D341Med (cell line): ENCODE results near the gene S100A1.
"Not testable (repeated sequence)": the region's sequence is repeated elsewhere in the genome, so short reads cannot be mapped to it uniquely, and the experiment has no call there.

Experiments used
- DNase-seq: peaks from one replicate; pipeline ENCODE4 v3.0.0; 2012; ENCODE audit warnings: low spot score

S100A1 gene

DNA sequence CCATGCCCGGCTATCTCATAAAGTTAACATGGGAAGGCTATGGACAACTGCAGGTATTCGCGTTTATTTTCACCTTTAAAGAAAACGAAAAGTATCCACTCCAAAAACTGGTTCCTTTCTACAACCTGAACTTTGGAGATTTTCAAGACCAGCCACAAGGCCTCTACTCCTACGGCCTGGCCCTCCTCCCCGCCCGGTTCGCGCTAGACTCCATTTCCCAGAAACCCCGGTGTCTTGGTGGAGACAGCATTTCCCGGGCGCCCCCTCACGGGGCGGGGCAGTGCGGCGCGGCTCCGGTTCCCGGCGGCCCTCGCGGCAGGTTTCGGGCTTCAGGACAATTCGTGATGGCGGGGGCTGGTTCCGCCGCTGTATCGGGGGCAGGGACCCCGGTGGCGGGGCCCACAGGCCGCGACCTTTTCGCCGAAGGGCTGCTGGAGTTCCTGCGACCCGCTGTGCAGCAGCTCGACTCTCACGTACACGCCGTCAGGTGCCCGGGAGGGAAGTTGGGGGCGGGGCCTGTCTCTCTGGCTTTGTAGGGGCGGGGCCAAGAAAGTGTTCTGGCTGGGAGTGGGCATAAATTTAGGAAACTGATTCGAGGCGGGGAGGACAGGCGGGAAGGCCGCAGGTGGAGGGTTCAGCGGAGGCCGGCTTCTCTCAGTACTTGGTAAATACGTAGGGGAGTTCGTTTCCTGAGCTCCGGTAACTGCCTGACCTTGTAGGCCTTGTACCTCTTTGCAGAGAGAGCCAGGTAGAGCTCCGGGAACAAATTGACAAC lies 30.4 kb downstream of the S100A1 start, which contains the start of gene SNAPIN:
Gene SNAPIN (plus strand): TSS at position 304 of the 775 bp plus-strand sequence. CDS start 41 bp downstream, at position 345.
- peak; percentile 97 for DNase-seq

DNA sequence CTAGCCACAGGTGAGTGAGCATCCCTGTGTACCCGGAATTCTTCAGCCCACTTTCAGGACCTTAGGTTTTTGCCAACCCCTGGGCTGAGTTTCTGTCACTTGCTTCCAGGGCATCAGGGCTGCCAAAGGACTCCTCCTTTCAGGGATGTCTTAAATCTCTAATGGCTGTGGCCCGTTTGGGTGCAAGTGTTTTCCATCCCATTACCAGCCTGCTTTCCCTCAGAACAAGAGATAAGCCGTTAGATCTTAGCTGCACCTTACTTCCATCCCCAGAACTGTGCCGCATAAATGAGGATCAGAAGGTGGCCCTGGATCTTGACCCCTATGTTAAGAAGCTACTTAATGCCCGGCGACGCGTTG lies 30.9 kb downstream of the S100A1 start:
- no peak for DNase-seq

DNA sequence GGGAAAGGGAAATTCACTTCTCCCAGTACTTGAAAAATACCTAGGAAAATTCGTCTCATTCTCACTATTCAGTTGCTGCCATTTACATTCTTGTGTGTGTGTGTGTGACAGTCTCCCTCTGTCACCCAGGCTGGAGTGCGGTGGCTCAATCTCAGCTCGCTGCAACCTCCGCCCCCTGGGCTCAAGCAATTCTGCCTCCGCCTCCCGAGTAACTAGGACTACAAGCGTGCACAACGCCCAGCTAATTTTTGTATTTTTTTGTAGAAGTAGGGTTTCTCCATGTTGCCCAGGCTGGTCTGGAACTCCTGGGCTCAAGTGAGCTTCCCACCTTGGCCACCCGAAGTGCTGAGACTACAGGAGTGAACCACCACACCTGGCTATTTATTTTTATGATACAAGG lies 31.4 kb downstream of the S100A1 start:
- no peak for DNase-seq

DNA sequence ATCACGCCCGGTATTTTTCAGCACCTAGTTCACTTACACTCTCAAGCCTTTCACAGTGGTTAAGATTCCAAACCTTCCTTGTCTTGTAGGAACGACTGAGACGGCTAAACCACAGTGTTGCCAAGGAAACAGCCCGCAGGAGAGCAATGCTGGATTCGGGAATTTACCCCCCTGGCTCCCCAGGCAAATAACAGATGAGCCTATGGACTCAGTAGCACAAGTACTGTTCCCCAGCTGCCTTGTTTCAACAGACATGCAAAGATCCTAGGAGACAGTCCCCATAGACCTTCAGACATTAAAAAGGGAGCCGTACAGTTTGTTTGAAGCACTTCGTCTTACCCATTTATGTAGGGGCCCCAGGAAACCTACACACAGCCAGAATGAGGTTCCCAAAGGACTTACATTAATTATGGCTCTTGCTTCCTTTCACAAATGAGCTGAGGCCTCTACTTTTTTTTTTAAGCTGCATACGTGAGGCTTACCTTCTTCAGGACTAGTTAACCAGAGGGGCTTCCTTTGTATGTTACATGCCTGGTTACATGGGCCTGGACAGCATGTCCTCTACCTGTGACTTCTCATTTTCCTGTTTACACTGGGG lies 33.0 kb downstream of the S100A1 start:
- no peak for DNase-seq

DNA sequence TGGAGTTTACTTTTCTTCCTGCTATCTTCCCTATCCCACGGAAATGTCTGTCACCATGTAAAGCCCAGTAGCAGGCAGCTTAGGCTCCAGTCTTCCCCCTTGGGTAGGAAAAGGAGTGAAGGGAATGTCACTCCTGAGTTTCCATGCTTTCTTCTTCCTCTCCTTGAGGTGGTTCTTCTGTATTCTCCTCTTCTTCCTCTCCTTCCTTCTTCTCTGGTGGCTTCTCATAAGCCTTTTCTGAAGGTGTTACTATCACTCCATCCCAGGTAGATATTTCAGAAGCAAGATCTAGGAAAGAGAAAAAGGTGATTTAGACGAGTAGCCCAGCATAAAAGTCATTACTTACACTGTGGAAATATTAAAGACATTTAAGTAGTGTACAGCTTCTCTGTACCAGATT lies 34.0 kb downstream of the S100A1 start:
- no peak for DNase-seq

DNA sequence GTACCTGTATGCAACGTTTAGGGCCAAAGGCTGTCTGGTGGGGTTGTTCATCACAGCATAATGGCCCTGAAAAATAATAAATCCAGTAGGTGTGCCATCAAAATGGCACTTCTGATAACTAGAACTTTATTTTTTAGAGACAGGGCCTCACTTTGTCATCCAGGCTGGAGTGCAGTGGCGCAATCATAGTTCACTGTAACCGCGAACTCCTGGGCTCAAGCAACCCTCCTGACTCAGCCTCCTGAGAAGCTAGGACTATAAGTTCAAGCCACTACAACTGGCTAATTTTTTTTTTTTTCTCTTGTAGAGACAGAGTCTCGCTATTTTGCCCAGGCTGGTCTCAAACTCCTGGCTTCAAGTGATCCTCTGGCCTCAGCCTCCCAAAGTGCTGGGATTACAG lies 35.0 kb downstream of the S100A1 start:
- DNase-seq, result no peak

DNA sequence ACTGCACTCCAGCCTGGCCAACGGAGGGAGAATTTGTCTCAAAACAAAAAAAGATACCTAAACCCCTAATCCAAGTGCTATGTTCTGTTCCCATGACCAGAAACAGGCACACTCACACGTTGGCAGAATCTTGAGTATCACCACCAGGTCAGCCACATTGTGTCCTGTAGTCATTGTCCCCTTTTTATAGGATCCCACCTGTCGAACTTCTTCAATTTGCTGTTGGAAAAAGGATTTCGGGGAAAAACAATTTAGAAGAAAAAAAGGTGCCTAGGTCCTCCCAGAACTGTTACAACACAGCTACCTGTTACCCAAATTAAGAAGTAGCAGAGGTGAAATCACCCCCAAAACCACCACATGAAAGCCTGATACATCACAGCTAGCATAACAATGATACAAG lies 39.2 kb downstream of the S100A1 start:
- DNase-seq, result no peak

DNA sequence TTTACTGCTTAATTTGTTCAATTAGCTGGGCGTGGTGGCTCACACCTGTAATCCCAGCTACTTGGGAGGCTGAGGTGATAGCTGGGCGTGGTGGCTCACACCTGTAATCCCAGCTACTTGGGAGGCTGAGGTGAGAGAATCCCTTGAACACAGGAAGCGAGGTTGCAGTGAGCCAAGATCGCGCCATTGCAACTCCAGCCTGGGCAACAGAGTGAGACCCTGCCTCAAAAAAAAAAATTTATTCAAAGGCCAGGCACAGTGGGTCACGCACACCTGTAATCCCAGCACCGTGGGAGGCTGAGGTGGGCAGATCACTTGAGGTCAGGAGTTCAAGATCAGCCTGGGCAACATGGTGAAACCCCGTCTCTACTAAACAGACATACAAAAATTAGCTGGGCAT lies 40.4 kb downstream of the S100A1 start:
- not testable (repeated sequence) for DNase-seq

DNA sequence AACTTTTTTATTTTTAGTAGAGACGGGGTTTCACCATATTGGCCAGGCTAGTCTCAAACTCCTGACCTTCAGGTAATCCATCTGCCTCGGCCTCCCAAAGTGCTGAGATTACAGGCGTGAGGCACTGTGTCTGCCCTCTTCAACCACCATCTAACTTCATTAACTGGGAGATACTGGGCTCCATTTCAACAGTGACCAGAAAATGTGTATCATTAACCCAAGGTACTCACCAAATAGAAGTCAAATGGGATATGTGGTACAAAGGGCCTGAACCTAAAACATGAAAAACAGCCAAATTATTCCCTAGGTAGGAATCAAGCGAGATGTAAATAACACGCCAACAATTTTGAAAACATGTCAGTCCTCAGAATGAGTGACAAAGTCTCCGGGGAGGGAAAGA lies 41.4 kb downstream of the S100A1 start:
- no peak for DNase-seq

DNA sequence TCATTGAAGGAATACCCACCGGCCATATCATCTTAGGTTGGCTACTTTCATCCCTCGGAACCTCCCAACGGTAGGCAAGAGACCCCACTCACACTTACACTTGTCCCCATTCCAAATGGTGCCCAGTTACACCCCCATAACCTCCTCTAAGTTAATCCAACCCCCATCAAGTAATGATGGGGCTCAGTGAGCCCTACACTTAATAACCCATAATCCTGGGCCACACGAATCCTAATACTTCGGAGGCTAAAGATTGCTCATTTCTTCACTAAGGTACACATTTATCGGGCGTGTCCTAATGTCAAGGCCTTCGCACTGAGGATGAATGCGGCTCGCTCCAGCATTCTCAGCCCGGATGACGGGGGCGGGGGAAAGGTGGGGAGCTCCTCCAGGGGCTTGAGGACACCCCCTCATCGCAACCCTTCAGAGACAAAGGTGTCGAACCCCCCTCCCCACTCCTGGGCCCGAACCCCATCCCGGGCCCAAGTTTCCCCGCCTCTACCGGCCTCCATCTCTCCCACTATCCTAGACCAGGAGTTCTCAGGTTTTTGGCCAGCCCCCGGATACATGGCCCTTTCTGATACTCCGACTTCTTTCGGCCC lies 42.1 kb downstream of the S100A1 start:
- DNase-seq, result peak; percentile 15

DNA sequence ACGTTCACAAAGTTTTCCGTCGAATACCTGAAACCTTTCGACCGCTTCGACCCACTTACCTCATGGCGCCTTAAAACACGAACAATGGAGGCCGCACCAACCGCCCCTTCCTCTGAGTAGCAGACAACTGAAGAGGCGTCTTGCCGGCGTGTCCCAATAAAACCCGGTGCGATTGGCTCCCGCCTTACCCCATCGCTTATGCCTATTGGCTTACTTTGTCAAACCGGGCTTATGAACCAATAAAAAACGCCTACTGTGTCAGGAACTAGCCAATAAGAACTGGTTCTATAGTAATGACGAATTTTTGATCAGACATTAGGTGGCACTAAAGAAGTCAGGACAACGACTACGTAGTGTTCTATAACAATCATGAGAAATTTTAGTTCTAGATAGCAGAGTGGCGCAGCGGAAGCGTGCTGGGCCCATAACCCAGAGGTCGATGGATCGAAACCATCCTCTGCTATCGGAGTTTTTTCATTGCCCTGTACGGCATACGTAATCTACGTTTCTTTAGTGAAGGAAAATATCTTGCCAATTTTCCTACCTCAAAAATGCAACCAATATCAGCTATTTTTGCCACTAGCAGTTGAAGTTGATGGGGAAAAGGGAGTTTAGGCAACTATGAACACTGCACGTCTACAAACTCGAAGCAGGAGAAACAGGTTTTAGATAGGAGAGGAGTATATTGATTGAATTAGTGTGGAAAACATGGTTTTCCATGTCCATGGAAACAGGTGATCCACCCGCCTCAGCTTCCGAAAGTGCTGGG lies 42.8 kb downstream of the S100A1 start, which contains the start of gene ILF2:
Gene ILF2 (minus strand): TSS at position 135 of the 769 bp plus-strand sequence. CDS start 71 bp downstream, at position 64.
- DNase-seq, result peak; percentile 98

DNA sequence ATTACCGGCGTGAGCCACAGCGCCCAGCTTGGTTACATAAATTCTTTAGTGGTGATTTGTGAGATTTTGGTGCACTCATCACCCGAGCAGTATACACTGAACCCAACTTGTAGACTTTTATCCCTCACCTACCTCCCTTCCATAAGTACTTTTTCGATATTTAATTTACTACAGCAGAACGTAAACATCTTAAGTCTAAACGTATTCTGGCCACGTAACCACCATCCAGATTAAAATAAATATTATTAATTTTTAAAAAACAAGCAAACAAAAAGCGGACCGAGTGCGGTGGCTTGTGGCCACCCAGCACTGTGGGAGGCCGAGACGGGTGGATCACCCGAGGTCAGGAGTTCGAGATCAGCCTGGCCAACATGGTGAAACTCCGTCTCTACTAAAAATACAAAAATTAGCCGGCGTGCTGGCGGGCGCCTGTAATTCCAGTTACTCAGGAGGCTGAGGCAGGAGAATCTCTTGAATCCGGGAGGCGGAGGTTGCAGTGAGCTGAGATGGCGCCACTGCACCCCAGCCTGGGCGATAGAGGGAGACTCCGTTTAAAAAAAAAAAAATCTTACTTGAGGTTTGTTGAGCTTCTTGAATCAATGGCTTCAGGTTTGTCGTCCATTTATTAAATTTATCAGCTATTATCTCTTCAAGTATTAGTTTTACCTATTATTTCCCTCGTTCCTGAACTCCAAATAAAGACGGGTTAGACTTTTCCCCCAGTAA lies 43.6 kb downstream of the S100A1 start:
- DNase-seq, result peak; percentile 27

DNA sequence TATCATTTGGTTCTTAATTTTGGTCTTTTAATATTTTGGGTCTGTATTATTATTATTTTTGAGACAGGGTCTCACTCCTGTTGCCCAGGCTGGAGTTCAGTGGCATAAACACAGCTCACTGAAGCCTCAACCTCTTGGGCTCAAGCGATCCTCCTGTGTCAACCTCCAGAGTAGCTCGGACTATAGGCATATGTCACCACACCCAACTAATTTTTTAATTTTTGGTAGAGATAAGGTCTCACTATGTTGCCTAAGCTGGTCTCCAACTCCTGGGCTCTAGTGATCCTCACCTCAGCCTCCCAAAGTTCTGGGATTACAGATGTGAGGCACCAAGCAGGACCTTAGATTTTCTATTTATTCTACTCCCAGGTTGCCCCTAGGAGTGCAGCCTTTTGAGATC lies 45.3 kb downstream of the S100A1 start:
- DNase-seq, result no peak

DNA sequence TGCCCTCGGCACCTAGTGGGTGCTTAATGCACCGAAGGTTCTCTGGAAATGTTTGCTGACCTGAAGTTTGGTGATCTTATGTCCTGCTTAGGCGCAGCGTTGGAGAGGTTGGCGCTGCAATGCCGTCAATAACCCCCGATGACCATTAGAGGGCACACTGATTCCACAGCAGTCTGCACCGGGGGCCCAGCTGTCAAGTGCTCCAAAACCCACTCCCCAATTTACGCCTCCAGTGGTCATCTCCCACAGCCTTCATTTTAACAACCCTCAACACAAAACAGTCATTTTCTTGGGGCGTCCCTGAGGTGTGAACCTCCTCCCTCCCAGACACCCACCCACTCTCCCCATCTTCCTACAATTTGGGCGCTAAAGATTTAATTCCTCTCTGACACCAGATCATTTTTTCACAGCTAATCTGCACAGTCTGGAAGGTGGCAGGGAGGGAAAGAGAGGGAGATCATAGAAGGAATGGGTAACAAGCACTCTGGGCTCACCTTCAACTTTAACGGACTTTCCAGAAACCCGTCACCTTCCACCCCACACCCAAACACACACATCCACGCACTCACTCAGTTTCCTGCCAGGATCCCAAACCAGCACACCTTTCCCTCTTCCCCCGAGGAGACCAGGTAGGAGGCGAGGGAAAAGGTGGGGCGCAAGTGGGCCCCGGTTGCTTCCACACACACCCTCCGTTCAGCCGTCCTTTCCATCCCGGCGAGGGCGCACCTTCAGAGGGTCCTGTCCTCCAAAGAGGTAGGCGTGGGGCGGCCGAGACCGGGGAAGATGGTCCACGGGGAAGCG lies 49.7 kb downstream of the S100A1 start:
- peak; percentile 86 for DNase-seq

DNA sequence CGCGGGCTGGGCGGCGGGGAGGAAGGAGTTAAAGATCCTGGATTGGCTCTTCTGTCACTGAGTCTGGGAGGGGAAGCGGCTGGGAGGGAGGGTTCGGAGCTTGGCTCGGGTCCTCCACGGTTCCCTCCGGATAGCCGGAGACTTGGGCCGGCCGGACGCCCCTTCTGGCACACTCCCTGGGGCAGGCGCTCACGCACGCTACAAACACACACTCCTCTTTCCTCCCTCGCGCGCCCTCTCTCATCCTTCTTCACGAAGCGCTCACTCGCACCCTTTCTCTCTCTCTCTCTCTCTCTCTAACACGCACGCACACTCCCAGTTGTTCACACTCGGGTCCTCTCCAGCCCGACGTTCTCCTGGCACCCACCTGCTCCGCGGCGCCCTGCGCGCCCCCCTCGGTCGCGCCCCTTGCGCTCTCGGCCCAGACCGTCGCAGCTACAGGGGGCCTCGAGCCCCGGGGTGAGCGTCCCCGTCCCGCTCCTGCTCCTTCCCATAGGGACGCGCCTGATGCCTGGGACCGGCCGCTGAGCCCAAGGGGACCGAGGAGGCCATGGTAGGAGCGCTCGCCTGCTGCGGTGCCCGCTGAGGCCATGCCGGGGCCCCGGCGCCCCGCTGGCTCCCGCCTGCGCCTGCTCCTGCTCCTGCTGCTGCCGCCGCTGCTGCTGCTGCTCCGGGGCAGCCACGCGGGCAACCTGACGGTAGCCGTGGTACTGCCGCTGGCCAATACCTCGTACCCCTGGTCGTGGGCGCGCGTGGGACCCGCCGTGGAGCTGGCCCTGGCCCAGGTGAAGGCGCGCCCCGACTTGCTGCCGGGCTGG lies 50.5 kb downstream of the S100A1 start, which contains the start of gene NPR1:
Gene NPR1 (plus strand): TSS at position 170 of the 818 bp plus-strand sequence. CDS start 421 bp downstream, at position 591.
- DNase-seq, result peak; percentile 85

DNA sequence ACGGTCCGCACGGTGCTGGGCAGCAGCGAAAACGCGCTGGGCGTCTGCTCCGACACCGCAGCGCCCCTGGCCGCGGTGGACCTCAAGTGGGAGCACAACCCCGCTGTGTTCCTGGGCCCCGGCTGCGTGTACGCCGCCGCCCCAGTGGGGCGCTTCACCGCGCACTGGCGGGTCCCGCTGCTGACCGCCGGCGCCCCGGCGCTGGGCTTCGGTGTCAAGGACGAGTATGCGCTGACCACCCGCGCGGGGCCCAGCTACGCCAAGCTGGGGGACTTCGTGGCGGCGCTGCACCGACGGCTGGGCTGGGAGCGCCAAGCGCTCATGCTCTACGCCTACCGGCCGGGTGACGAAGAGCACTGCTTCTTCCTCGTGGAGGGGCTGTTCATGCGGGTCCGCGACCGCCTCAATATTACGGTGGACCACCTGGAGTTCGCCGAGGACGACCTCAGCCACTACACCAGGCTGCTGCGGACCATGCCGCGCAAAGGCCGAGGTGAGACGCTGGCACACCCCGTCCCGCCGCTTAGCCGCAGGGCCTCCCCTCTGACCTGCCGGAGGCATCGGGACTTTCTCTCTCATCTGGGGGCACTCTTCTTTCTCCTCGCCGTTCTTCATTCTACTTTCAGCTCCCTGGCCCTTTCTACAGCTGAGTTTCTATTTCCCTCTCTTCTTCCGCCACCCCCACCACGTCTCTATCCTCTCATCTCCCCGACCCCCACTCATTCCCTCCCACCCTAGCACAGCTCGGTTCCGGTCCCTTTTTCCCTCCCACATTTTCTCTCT lies 51.3 kb downstream of the S100A1 start:
- peak; percentile 64 for DNase-seq

DNA sequence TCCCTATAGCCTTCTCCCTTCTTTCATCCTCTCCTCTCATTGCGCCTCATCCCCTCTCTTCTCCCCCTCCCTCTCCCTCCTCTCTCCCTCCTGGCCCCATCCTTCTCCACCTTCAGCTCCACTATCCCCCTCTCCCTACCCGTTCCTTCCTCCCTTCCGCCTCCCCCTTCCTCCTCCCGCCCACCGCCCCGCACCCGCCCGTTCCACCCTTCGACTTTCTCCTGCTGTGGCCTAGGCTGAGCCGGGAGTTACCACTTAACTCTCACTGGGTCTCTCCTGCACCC lies 51.8 kb downstream of the S100A1 start:
- DNase-seq, result peak; percentile 34
